ENCODE results near the gene PALB2.
A peak's percentile ranks its signal among the peaks of the same experiment; 100 is the strongest.
"Not testable (repeated sequence)": the region's sequence is repeated elsewhere in the genome, so short reads cannot be mapped to it uniquely, and the experiment has no call there.

The PALB2 gene

GRCh38 chr16:23642246-23642774 is 1.2 kb upstream of the PALB2 start:
- DNase-seq (ENCODE audit: low read depth): no peak

DNA sequence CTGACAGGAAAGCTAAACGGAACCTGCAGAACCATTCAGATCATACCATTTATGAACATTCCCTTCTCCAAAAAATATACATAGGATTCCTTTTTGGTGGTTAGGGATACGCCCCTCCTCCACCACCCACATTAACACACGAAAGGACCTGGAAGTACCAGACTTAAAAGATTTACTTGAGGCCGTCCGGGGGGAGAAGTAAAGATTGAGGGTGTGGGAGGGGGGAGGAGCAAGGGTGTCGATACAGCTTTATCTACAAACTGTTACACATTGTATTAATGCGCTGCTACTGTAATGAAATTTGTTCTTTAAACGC is 537 bp downstream of the PALB2 start:
- peak; percentile 7 for DNase-seq (ENCODE audit: low read depth)

- no peak for DNase-seq (ENCODE audit: low read depth)
Observed at GRCh38 chr16:23635958-23636357, 5.2 kb downstream of the PALB2 start.

- DNase-seq (ENCODE audit: low read depth): no peak
Observed at GRCh38 chr16:23634461-23635036, 6.6 kb downstream of the PALB2 start.

- DNase-seq (ENCODE audit: low read depth): not testable (repeated sequence)
Observed at GRCh38 chr16:23631874-23632273, 9.2 kb downstream of the PALB2 start.

DNA sequence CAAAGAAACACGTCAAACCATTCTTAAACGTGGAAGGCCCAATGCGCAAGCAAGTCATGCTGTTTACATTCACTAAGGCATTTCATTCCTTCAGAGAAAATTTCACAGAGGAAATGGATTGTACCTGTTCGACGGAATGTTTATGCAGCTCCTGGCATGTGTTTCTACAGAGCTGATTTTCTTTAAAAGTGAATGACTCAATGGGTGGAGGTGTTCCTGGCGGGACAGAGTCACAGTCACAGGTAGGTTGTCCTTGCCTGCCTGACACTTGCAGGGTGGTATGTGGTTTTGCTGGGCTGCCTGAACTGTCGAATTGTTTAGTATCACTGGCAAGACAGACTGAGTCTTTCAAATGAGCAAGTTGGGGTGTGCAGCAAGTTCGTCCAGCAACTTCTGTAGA is 11.6 kb downstream of the PALB2 start:
- DNase-seq (ENCODE audit: low read depth): no peak

DNA sequence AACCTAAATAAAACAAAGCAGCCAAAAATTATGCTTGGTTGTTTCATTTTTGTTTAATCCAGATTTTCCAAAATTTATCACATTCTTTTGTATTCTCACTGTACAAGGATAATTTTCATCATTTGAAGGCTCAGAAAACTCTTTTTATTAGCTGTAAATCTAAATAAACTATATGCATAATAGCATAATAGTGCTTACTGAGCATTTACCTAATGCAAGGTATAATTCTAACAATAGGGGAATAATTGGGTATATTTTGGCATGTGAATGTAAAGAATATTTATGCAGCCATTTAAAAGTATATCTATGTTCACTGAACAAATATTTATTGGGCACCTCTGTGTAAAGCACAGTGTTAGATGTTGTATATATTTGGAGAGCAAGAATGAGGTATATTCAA is 17.0 kb downstream of the PALB2 start:
- no peak for DNase-seq (ENCODE audit: low read depth)

GRCh38 chr16:23615805-23616204 is 25.3 kb downstream of the PALB2 start:
- no peak for DNase-seq (ENCODE audit: low read depth)

GRCh38 chr16:23611936-23612335 is 29.2 kb downstream of the PALB2 start:
- no peak for DNase-seq (ENCODE audit: low read depth)

DNA sequence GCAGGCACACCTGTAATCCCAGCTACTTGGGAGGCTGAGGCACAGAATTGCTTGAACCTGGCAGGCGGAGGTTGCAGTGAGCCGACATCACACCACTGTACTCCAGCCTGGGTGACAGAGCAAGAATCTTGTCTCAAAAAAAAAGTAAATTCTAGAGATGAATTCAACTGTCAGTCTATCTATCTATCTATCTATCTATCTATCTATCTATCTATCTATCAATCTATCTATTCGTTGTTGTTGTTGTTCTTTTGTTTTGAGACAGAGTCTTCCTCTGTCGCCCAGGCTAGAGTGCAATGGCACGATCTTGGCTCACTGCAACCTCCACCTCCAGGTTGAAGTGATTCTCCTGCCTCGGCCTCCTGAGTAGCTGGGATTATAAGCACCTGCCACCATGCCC is 30.2 kb downstream of the PALB2 start:
- not testable (repeated sequence) for DNase-seq (ENCODE audit: low read depth)

GRCh38 chr16:23609929-23610328 is 31.2 kb downstream of the PALB2 start:
- no peak for DNase-seq (ENCODE audit: low read depth)

GRCh38 chr16:23608194-23608593 is 32.9 kb downstream of the PALB2 start:
- DNase-seq (ENCODE audit: low read depth): no peak

- no peak for DNase-seq (ENCODE audit: low read depth)
Observed at GRCh38 chr16:23607726-23608125, 33.4 kb downstream of the PALB2 start.

- DNase-seq (ENCODE audit: low read depth): no peak
Observed at GRCh38 chr16:23597003-23597756, 43.9 kb downstream of the PALB2 start.

- peak; percentile 86 for DNase-seq (ENCODE audit: low read depth)
Observed at GRCh38 chr16:23595951-23596720, 45.0 kb downstream of the PALB2 start, which contains the start of gene NDUFAB1. Gene NDUFAB1 (minus strand): TSS chr16:23596316. CDS start chr16:23596290, 26 bp downstream.

GRCh38 chr16:23595246-23595950 is 45.7 kb downstream of the PALB2 start:
- DNase-seq (ENCODE audit: low read depth): no peak

- no peak for DNase-seq (ENCODE audit: low read depth)
Observed at GRCh38 chr16:23594186-23594585, 46.9 kb downstream of the PALB2 start.

- no peak for DNase-seq (ENCODE audit: low read depth)
Observed at GRCh38 chr16:23590181-23590580, 50.9 kb downstream of the PALB2 start.

GRCh38 chr16:23587726-23588125 is 53.4 kb downstream of the PALB2 start:
- no peak for DNase-seq (ENCODE audit: low read depth)

DNA sequence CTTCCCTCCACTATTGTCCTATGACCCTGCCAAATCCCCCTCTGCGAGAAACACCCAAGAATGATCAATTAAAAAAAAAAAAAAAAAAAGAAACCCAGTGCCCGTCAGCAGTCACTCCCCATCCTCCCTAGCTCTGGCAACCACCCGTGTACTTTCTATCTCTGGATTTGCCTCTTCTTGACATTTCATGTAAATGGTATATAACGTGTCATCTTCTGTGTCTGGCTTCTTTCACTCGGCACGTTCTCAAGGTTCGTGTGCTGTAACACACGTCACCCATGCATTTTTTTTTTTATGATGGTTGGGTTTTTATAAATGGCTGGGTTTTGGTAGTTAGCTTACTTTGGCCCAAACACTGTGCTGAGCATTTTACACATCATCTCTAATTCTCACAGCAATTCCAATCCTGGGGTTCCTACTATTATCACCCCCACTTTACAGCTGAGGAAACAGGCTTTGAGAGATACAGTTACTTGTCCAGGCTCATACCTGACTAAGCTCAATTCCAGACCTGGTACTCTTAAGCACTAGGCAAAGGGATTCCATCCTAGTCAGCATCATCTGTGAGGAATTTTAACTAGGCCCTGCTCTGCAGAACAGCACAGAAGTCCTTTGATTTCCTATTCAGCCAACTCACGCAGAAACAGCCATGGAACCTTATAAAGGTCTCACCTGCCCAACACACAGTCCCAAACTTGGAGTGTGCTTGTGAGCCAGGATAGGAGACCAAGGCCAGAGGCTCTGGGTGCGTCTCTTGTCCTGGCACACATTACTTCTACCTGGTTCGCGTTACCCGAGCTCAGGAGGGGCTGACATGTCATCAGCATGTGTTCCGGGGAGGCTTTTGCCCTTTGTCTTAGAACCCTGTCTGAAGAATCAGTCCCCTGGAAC is 56.7 kb downstream of the PALB2 start:
- no peak for DNase-seq (ENCODE audit: low read depth)

- DNase-seq (ENCODE audit: low read depth): not testable (repeated sequence)
Observed at GRCh38 chr16:23583271-23583670, 57.8 kb downstream of the PALB2 start.

Data from stimulated activated CD8-positive, alpha-beta memory T cell treated with anti-CD3 and anti-CD28 coated beads, Interleukin-12 subunit alpha, Interleukin-12 subunit beta, amount 100 ng/mL, for 4 hours (primary cell).